ENCODE data around the gene GAL3ST2. TPM values are rescaled to one million over a fixed set of nuclear protein-coding genes. Genes with fewer than 3 reads are reported as not detected.

Gene GAL3ST2
- 1 to 10 TPM in 1 of 2 donors, under 1 TPM in 1; 0.49 to 2.2 TPM for total RNA-seq

GRCh38 chr2:241776336-241777169, at the start of gene GAL3ST2:
Gene GAL3ST2 (plus strand): TSS chr2:241776822. CDS start chr2:241776956, 134 bp downstream.
- Histone ChIP-seq H3K27me3 (replicated peaks; ENCODE audit: insufficient read depth) (no peaks in the 10 kb centered on the region), H3K27ac (no peak within 1 kb of the TSS), H3K4me1 (ENCODE audit: control insufficient read depth in 1 of 2, low read depth in 2 of 2) (no peaks in the 10 kb centered on the region), H3K36me3 (no peaks in the 10 kb centered on the region), H3K4me3 (no peak within 1 kb of the TSS), H3K9me3 (no peaks in the 10 kb centered on the region)
- ATAC-seq (ENCODE audit: insufficient number of reproducible peaks, low FRiP score, low read depth) = no peak
- DNase-seq (ENCODE audit: low spot score) = no peak
- no peak for TF ChIP-seq CTCF (IDR thresholded peaks at IDR 0.05)

- no peak for DNase-seq (ENCODE audit: low spot score)
- Histone ChIP-seq H3K27me3 (replicated peaks; ENCODE audit: insufficient read depth) (no peaks in the 10 kb centered on the region), H3K27ac (peak overlapping the region in 1 of 2 donors; percentile 11), H3K4me1 (ENCODE audit: control insufficient read depth in 1 of 2, low read depth in 2 of 2) (no peaks in the 10 kb centered on the region), H3K9me3 (no peaks in the 10 kb centered on the region), H3K4me3 (no peak overlapping the region), H3K36me3 (peaks cover 4% of the 10 kb centered on the region)
- ATAC-seq (ENCODE audit: insufficient number of reproducible peaks, low FRiP score, low read depth) = no peak
- TF ChIP-seq CTCF (IDR thresholded peaks at IDR 0.05) = no peak
Observed at GRCh38 chr2:241728000-241728399, 48.6 kb upstream of the GAL3ST2 start.

GRCh38 chr2:241728627-241729026, 48.0 kb upstream of the GAL3ST2 start:
- DNase-seq (ENCODE audit: low spot score) = no peak
- no peak for ATAC-seq (ENCODE audit: insufficient number of reproducible peaks, low FRiP score, low read depth)
- H3K27ac ChIP-seq = peak overlapping the region in 1 of 2 donors; percentile 11

DNA sequence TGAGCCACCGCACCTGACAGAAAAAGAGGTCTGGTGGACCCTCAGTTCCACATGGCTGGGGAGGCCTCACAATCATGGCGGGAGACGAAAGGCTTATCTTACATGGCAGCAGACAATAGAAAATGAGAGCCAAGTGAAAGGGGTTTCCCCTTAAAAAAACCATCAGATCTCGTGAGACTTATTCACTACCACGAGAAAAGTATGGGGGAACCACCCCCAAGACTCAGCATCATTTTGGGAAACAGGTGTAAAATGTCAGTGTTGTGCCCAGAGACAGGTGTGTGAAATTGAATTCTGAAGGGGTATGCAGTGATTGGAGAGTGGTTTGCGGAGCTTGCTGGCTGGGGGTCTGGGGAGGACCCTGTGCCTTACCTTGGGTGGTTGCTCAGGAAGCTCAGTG, 46.8 kb upstream of the GAL3ST2 start:
- Histone ChIP-seq H3K4me3 (no peak overlapping the region), H3K27ac (no peak overlapping the region), H3K36me3 (no peaks in the 10 kb centered on the region), H3K27me3 (replicated peaks; ENCODE audit: insufficient read depth) (no peaks in the 10 kb centered on the region), H3K9me3 (no peaks in the 10 kb centered on the region), H3K4me1 (ENCODE audit: control insufficient read depth in 1 of 2, low read depth in 2 of 2) (peaks cover 4% of the 10 kb centered on the region in 2 donors)
- ATAC-seq (ENCODE audit: insufficient number of reproducible peaks, low FRiP score, low read depth) = no peak
- TF ChIP-seq CTCF (IDR thresholded peaks at IDR 0.05) = no peak
- DNase-seq (ENCODE audit: low spot score) = no peak

More at GRCh38 chr2:241728627-241729026, 48.0 kb upstream of the GAL3ST2 start:
- no peaks in the 10 kb centered on the region for H3K4me1 ChIP-seq (ENCODE audit: control insufficient read depth in 1 of 2, low read depth in 2 of 2)
- H3K9me3 ChIP-seq = no peaks in the 10 kb centered on the region
- H3K36me3 ChIP-seq = no peaks in the 10 kb centered on the region
- no peak for TF ChIP-seq CTCF (IDR thresholded peaks at IDR 0.05)
- H3K4me3 ChIP-seq = no peak overlapping the region
- no peaks in the 10 kb centered on the region for H3K27me3 ChIP-seq (replicated peaks; ENCODE audit: insufficient read depth)

DNA sequence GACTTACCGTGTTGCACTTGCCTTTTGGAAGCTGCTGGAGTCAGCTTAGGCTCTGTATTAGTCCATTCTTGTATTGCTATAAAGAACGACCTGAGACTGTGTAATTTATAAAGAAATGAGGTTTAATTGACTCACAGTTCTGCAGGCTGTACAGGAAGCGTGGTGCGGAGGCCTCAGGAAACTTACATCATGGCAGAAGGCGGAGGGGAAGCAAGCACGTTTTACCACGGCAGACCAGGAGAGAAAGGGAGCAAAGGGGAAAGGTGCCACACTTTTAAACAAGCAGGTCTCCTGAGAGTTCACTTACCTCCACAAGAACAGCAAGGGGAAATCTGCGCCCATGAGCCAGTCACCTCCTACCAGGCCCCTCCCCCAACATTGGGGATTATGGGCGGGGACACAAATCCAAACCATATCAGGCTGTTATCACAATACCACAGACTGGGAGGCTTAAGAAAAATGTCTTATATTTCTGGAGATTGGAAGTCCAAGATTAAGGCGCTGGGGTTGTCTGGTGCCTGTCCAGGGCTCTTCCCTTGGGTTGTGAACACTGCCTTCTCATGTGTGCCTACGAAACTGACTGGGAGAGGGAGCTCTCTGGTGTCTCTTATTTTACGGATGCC, 45.8 kb upstream of the GAL3ST2 start:
- peaks cover 4 to 7% of the 10 kb centered on the region in 2 donors for H3K4me1 ChIP-seq (ENCODE audit: control insufficient read depth in 1 of 2, low read depth in 2 of 2)
- H3K4me3 ChIP-seq = no peak overlapping the region
- no peak for TF ChIP-seq CTCF (IDR thresholded peaks at IDR 0.05)
- no peaks in the 10 kb centered on the region for H3K27me3 ChIP-seq (replicated peaks; ENCODE audit: insufficient read depth)
- no peak for ATAC-seq (ENCODE audit: insufficient number of reproducible peaks, low FRiP score, low read depth)
- H3K27ac ChIP-seq = no peak overlapping the region
- DNase-seq (ENCODE audit: low spot score) = no peak
- no peaks in the 10 kb centered on the region for H3K36me3 ChIP-seq
- H3K9me3 ChIP-seq = no peaks in the 10 kb centered on the region

All from thoracic aorta (tissue), 2 donors.